CD14-positive monocyte (primary cell): Measurements from ENCODE around the gene STEAP3. TPM values are rescaled to one million over a fixed set of nuclear protein-coding genes. Genes with fewer than 3 reads are reported as not detected.

Source experiments
- DNase-seq, 3 donors: peaks; one replicate each; pipeline ENCODE4 v3.0.0-alpha.2; 2011 to 2022
- H2AFZ ChIP-seq: 2 replicates; pipeline ENCODE4 v1.6.0; 2012; ENCODE audit warnings: mild to moderate bottlenecking, low read depth, low read length, inconsistent platforms; ENCODE audit not compliant: insufficient read depth, poor library complexity, severe bottlenecking
- H3K27ac ChIP-seq, 2 donors: 1 replicate in 1 of 2; 2 replicates in 1 of 2; pipeline ENCODE4 v1.5.1; 2012 to 2013; ENCODE audit warnings: low read length in 2 of 2, control low read depth in 1 of 2, inconsistent platforms in 1 of 2, low read depth in 1 of 2, mild to moderate bottlenecking in 1 of 2
- H3K27me3 ChIP-seq, 2 donors: one replicate each; pipeline versions ENCODE4 v1.6.0 to v1.6.1; 2011 to 2013; ENCODE audit warnings: low read length in 2 of 2; ENCODE audit not compliant: control insufficient read depth in 2 of 2, insufficient read depth in 2 of 2
- H3K36me3 ChIP-seq, 2 donors: replicated peaks in 1 of 2; 1 replicate in 1 of 2; 2 replicates in 1 of 2; pipeline versions ENCODE4 v1.5.1 to v1.6.1; 2012 to 2013; ENCODE audit warnings: low read length in 2 of 2, control low read depth in 1 of 2, inconsistent platforms in 1 of 2, mild to moderate bottlenecking in 1 of 2; ENCODE audit not compliant: insufficient read depth in 2 of 2, control insufficient read depth in 1 of 2
- H3K4me1 ChIP-seq, 2 donors: 1 replicate in 1 of 2; 2 replicates in 1 of 2; pipeline versions ENCODE4 v1.5.1 to v1.6.1; 2012 to 2013; ENCODE audit warnings: low read length in 2 of 2, control low read depth in 1 of 2, inconsistent platforms in 1 of 2, mild to moderate bottlenecking in 1 of 2, moderate library complexity in 1 of 2; ENCODE audit not compliant: insufficient read depth in 2 of 2, control insufficient read depth in 1 of 2
- H3K4me2 ChIP-seq: replicated peaks from 2 replicates; pipeline ENCODE3; 2012; ENCODE audit warnings: low read length, moderate library complexity, mild to moderate bottlenecking; ENCODE audit not compliant: poor library complexity, severe bottlenecking; ENCODE audit errors: extremely low read depth
- H3K4me3 ChIP-seq, 3 experiments: fragments of 200-600 bp in 1 of 3; sonication (generic) in 1 of 3; replicated peaks in 1 of 3; 1 replicate in 2 of 3; 2 replicates in 1 of 3; pipeline ENCODE4 v1.5.1; 2011 to 2013; ENCODE audit warnings: low read length in 3 of 3, mild to moderate bottlenecking in 3 of 3, control low read depth in 2 of 3, low read depth in 2 of 3, inconsistent platforms in 1 of 3, moderate library complexity in 1 of 3
- H3K79me2 ChIP-seq: 2 replicates; pipeline ENCODE4 v1.6.0; 2012; ENCODE audit warnings: mild to moderate bottlenecking, control low read depth, inconsistent platforms, low read length, moderate library complexity; ENCODE audit not compliant: insufficient read depth
- H3K9ac ChIP-seq: 2 replicates; pipeline ENCODE4 v1.6.0; 2017; ENCODE audit warnings: low read length, mild to moderate bottlenecking; ENCODE audit not compliant: insufficient read depth, poor library complexity, severe bottlenecking
- H3K9me3 ChIP-seq, 2 donors: replicated peaks in 1 of 2; 1 replicate in 1 of 2; 2 replicates in 1 of 2; pipeline versions ENCODE4 v1.5.1 to v1.6.1; 2012 to 2013; ENCODE audit warnings: low read length in 2 of 2, control low read depth in 1 of 2; ENCODE audit not compliant: control insufficient read depth in 1 of 2, insufficient read depth in 1 of 2
- H4K20me1 ChIP-seq: 2 replicates; pipeline ENCODE4 v1.6.0; 2012; ENCODE audit warnings: mild to moderate bottlenecking, low read length, control low read depth, moderate library complexity; ENCODE audit not compliant: insufficient read depth
- H3K27ac Mint-ChIP-seq, 7 donors: one replicate each; pipeline ENCODE4 v1.8.0; 2020; ENCODE audit warnings: mild to moderate bottlenecking in 7 of 7, mixed read lengths in 7 of 7, moderate library complexity in 6 of 7, inconsistent platforms in 2 of 7
- H3K27me3 Mint-ChIP-seq, 3 donors: one replicate each; pipeline ENCODE4 v1.8.0; 2021 to 2022; ENCODE audit warnings: low read depth in 3 of 3, mild to moderate bottlenecking in 3 of 3, mixed read lengths in 3 of 3, moderate library complexity in 3 of 3, inconsistent platforms in 1 of 3
- H3K36me3 Mint-ChIP-seq, 2 donors: one replicate each; pipeline ENCODE4 v1.8.0; 2020; ENCODE audit warnings: mixed read lengths in 2 of 2, inconsistent platforms in 1 of 2, mild to moderate bottlenecking in 1 of 2
- H3K4me1 Mint-ChIP-seq: one replicate; pipeline ENCODE4 v1.8.0; 2020; ENCODE audit warnings: mild to moderate bottlenecking, mixed read lengths
- H3K4me3 Mint-ChIP-seq, 2 donors: one replicate each; pipeline ENCODE4 v1.8.0; 2020; ENCODE audit warnings: mild to moderate bottlenecking in 2 of 2, mixed read lengths in 2 of 2, moderate library complexity in 1 of 2
- H3K9me3 Mint-ChIP-seq, 7 donors: one replicate each; pipeline ENCODE4 v1.8.0; 2020 to 2022; ENCODE audit warnings: mixed read lengths in 7 of 7, mild to moderate bottlenecking in 6 of 7, moderate library complexity in 6 of 7, inconsistent platforms in 2 of 7
- CTCF ChIP-seq: fragments of 200-600 bp; IDR thresholded peaks from one replicate; pipeline ENCODE4 v1.8.0; 2022; ENCODE audit warnings: antibody characterized with exemption, mild to moderate bottlenecking
- WGBS: methylation state at CpG from one replicate; pipeline ENCODE4 v1.1.5; 2013; ENCODE audit warnings: missing lambda C conversion rate; ENCODE audit not compliant: insufficient coverage; 5-methylcytosine and 5-hydroxymethylcytosine counted together
- intact Hi-C, 2 donors: fragments of 100-400 bp; cut with micrococcal nuclease; formaldehyde crosslinking; loops; one replicate each; pipeline versions ENCODE4 v1.15.0 to v1.15.1; 2023
- polyA plus RNA-seq, 3 donors: library from polyadenylated mRNA; depleted of rRNA in 1 of 3; unstranded in 2 of 3; stranded (reverse) in 1 of 3; fragments of 300-500 nt in 2 of 3; fragments of >200 nt in 1 of 3; fragmentation: Illumina TruSeq in 2 of 3; gene quantifications; 1 replicate in 2 of 3; 2 replicates in 1 of 3; pipeline ENCODE4 v1.2.3, GENCODE V29; 2012 to 2021

Gene STEAP3
- polyA plus RNA-seq, 3 donors, result 3.0 to 10.7 (median 3.3) TPM

- no peak overlapping the region for H3K4me2 ChIP-seq
- no peak overlapping the region for H3K4me3 Mint-ChIP-seq
- intact Hi-C loops, result no loop called here
- no peak overlapping the region for H2AFZ ChIP-seq
- no peaks in the 10 kb centered on the region for H3K9me3 Mint-ChIP-seq
- no peak for DNase-seq
- H3K27me3 ChIP-seq, result no peaks in the 10 kb centered on the region
- peaks cover 25 to 30% of the 10 kb centered on the region in 2 donors for H3K4me1 ChIP-seq
- no peak overlapping the region for H3K4me3 ChIP-seq
- H3K36me3 Mint-ChIP-seq, result peaks cover 10 to 17% of the 10 kb centered on the region in 2 donors
- H3K4me1 Mint-ChIP-seq, result peaks cover 29% of the 10 kb centered on the region
- no peak overlapping the region for H3K9ac ChIP-seq
- no peaks in the 10 kb centered on the region for H3K79me2 ChIP-seq
- 91% methylated on average over 17 of the region's 23 CpGs for WGBS
- H3K9me3 ChIP-seq, result no peaks in the 10 kb centered on the region
- no peak overlapping the region for H3K27ac ChIP-seq
- H3K27ac Mint-ChIP-seq, result peak overlapping the region in 1 of 7 donors; percentile 19
- H4K20me1 ChIP-seq, result no peaks in the 10 kb centered on the region
- TF ChIP-seq CTCF, result no peak
- H3K36me3 ChIP-seq, result peaks cover 0 to 14% of the 10 kb centered on the region in 2 donors
- H3K27me3 Mint-ChIP-seq, result peaks cover 0 to 5% (median 2%) of the 10 kb centered on the region in 3 donors
These were observed 39.4 kb downstream of the STEAP3 start for GRCh38 chr2:119263025-119263424.

GRCh38 chr2:119263656-119264055, 40.0 kb downstream of the STEAP3 start:
- peak overlapping the region; percentile 48 for H3K4me2 ChIP-seq
- Mint-ChIP-seq H3K4me3 (peak overlapping the region in 1 of 2 donors; percentile 33), H3K27ac (no peak overlapping the region), H3K27me3 (peaks cover 0 to 5% (median 2%) of the 10 kb centered on the region in 3 donors), H3K36me3 (peaks cover 7 to 17% of the 10 kb centered on the region in 2 donors), H3K9me3 (peaks cover 0 to under 1% (median 0%) of the 10 kb centered on the region in 7 donors), H3K4me1 (peaks cover 29% of the 10 kb centered on the region)
- peak overlapping the region; percentile 33 for H2AFZ ChIP-seq
- no peaks in the 10 kb centered on the region for H3K9me3 ChIP-seq
- H3K27ac ChIP-seq, result peak overlapping the region; percentile 7 to 11
- H4K20me1 ChIP-seq, result no peaks in the 10 kb centered on the region
- WGBS, result 0% methylated on average over 2 of the region's 5 CpGs
- peaks cover 25 to 30% of the 10 kb centered on the region in 2 donors for H3K4me1 ChIP-seq
- H3K9ac ChIP-seq, result no peak overlapping the region
- intact Hi-C loops, result no loop called here
- DNase-seq, result peak; percentile 31 to 42 (median 34)
- H3K36me3 ChIP-seq, result peaks cover 0 to 14% of the 10 kb centered on the region in 2 donors
- H3K79me2 ChIP-seq, result no peaks in the 10 kb centered on the region
- H3K27me3 ChIP-seq, result no peaks in the 10 kb centered on the region
- H3K4me3 ChIP-seq, result no peak overlapping the region
- no peak for TF ChIP-seq CTCF
